IPS-20b (cell line): ENCODE data around the gene AMOTL2.

ENCODE experiments used
- H3K27ac ChIP-seq: one replicate; pipeline ENCODE4 v1.5.1; 2013; ENCODE audit warnings: low read length
- H3K27me3 ChIP-seq: 2 replicates; pipeline ENCODE4 v1.6.1; 2013; ENCODE audit warnings: mild to moderate bottlenecking, low read length, inconsistent platforms; ENCODE audit not compliant: insufficient read depth
- H3K36me3 ChIP-seq: 2 replicates; pipeline ENCODE4 v1.6.1; 2013; ENCODE audit warnings: low read depth, mild to moderate bottlenecking, inconsistent platforms, low read length, moderate library complexity; ENCODE audit not compliant: insufficient read depth
- H3K4me1 ChIP-seq: 2 replicates; pipeline ENCODE4 v1.6.1; 2013; ENCODE audit warnings: mild to moderate bottlenecking, control low read depth, inconsistent platforms, low read length, moderate library complexity; ENCODE audit not compliant: insufficient read depth
- H3K4me3 ChIP-seq: 2 replicates; pipeline ENCODE4 v1.5.1; 2013; ENCODE audit warnings: mild to moderate bottlenecking, low read length, inconsistent platforms
- H3K9ac ChIP-seq: 2 replicates; pipeline ENCODE4 v1.6.1; 2013; ENCODE audit warnings: low read depth, mild to moderate bottlenecking, inconsistent platforms, low read length, moderate library complexity
- H3K9me3 ChIP-seq: 2 replicates; pipeline ENCODE4 v1.6.1; 2013; ENCODE audit warnings: mild to moderate bottlenecking, low read depth, low read length, inconsistent platforms; ENCODE audit not compliant: insufficient read depth

Gene AMOTL2

DNA sequence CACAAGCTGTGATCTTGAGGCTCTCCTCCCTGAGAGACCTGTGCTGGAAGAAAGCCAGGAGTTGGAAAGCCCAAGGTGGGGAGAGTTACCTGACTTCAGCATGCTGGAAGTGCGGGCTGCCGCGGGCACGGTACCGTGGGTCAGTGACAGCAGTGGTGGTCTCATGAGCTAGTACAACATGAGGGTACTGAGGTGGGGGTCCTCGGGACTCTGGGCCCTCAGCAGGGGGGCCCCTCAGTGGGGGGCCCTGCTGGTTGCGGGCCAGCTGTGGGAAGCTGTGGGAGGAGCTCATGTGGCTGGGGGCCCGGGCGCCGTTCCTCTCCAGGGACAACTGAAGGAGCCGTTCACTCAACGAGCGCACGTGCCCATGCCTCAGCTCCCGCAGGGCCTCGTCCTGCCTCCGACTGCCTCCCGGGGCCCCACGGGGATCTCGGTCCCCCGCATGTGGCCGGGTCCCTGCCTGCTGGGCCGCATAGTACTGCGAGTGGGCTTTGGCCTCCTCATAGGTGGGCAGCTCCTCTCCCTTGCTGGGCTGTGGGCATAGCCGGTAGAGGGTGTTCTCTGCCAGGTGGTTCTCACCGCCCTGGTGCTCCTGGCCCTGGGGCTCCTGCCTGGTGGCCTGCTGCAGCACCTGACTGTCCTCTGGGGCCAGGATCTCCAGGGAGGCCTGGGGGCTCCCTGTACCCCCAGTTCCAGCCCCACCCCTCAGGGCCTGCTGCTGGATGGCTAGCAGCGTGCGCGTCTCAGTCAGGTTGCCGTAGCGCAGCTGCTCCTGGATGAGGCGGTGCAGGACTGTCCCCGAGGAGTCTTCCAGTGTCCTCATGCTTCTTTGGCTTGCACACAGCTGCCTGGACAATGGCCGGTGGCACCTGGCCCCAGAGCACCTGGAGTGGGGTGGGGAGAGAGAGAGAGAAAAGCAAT is 3.4 kb downstream of the AMOTL2 start:
- no peak overlapping the region for H3K4me3 ChIP-seq
- no peak overlapping the region for H3K27ac ChIP-seq
- no peaks in the 10 kb centered on the region for H3K9me3 ChIP-seq
- H3K4me1 ChIP-seq: peaks cover 29% of the 10 kb centered on the region
- no peak overlapping the region for H3K9ac ChIP-seq
- peaks cover 64% of the 10 kb centered on the region for H3K36me3 ChIP-seq
- H3K27me3 ChIP-seq: peaks cover 21% of the 10 kb centered on the region

DNA sequence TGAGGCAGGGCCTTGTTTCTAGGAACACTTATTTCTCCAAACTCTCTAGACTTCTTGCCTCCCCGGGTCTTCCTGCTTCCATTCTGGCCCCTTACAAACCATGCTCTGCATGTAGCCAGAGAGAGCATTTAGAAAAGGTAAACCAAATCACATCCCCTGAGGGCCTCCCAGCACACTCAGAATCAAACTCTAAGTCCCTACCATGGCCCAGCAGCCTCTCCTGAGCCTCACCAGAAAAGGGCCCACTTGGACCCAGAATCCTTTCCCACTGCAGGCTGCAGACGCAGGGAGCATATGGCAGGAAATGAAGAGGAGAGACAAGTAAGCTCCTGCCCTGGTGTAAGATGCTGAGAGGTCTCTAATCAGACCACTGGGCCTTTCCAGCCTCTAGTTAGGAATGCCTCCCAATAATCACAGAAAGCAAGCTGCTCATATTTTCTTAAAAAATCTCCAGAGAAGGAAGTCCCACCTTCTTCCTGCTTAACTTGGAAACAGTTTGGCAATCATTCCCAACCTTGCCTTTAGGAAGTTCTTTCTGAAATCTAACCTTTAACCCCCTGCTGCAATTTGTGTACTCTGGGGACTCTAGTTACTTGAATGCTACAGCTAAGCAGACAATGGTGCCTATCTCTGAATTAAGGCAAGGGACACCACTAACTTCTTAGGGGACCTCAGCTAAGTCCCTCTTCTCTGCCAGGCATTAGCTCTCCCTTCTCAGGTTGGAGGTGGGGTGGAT is 4.2 kb downstream of the AMOTL2 start:
- H3K9ac ChIP-seq: no peak overlapping the region
- no peak overlapping the region for H3K4me3 ChIP-seq
- no peaks in the 10 kb centered on the region for H3K9me3 ChIP-seq
- H3K27ac ChIP-seq: no peak overlapping the region
- peaks cover 13% of the 10 kb centered on the region; the same call in 1 of the 2 replicates for H3K27me3 ChIP-seq
- H3K4me1 ChIP-seq: peaks cover 28% of the 10 kb centered on the region
- peaks cover 73% of the 10 kb centered on the region for H3K36me3 ChIP-seq

DNA sequence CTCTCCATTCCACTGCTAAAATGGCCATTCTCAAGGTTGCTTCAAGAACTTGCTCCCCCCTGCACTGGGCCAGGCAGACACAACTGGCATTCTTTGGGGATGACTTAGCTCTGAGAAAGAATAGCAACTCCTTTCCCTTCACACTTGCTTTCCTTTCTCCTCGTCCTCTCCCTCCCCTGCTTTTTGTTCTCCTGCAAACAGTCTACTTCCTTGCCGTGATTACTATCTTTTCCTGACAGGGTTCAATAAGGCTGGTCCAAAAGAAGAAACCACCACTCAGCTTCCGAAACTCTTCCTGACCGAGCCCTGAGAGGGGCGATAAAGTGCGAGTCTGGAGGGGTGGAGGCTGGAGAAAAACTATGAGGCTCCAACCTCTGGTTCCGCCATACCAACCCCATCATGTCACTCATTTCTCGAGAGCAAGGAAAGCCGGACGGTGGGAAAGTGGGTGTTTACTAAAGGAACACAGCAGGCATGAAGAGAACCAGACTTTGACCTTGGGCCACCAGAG is 5.0 kb downstream of the AMOTL2 start:
- Histone ChIP-seq H3K27me3 (peaks cover 11% of the 10 kb centered on the region; the same call in 1 of the 2 replicates), H3K27ac (no peak overlapping the region), H3K4me3 (no peak overlapping the region), H3K36me3 (peaks cover 79% of the 10 kb centered on the region), H3K9me3 (no peaks in the 10 kb centered on the region), H3K4me1 (peaks cover 35% of the 10 kb centered on the region), H3K9ac (no peak overlapping the region)

- no peak overlapping the region for H3K9ac ChIP-seq
- H3K27me3 ChIP-seq: peaks cover 11% of the 10 kb centered on the region; the same call in 1 of the 2 replicates
- H3K27ac ChIP-seq: no peak overlapping the region
- peaks cover 81% of the 10 kb centered on the region for H3K36me3 ChIP-seq
- no peak overlapping the region for H3K4me3 ChIP-seq
- H3K9me3 ChIP-seq: no peaks in the 10 kb centered on the region
- H3K4me1 ChIP-seq: peaks cover 37% of the 10 kb centered on the region
These were observed 5.5 kb downstream of the AMOTL2 start for GRCh38 chr3:134368751-134369105.

DNA sequence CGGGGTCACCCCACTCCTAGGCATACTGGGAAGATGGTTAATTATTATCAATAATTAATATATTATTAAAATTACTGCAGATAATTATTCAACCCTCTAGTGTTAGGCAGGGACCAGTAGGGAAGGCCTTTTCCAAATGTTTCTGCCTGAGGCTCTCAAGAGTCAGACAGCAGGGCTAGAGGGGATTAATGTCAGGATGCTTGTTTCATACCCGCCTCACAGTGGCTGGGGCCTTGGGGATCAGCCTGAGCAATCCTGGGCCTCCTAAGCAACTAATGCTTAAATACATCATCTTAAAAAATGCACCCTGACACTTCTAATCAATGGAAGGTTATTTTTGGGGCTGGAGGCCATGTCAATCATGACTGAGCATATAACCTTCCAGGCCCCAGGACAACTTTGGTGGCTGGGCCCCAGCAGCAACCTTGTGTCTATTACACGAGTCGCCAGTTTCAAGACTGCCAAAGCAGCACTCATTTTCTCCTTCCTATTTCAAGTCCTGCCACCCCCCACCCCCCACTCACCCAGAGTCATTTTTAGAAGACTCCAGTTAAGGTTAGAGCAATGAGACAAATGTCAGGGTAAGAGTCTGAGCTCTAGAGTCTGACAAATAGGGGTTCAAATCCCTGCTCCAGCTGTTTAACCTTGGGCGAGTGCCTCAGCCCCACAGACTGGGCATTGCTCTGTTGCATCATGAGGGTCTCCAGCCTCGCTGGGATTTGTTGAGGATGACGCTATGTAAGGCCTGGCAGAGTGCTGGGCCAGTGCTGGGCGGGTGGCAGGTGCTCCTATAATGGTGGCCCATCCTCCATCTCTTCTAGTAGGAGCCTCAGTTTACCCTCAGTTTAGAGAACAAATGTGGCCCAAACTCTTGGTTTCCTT is 6.1 kb downstream of the AMOTL2 start:
- Histone ChIP-seq H3K27me3 (peaks cover 11% of the 10 kb centered on the region; the same call in 1 of the 2 replicates), H3K4me3 (no peak overlapping the region), H3K4me1 (peaks cover 43% of the 10 kb centered on the region), H3K36me3 (peaks cover 87% of the 10 kb centered on the region), H3K27ac (no peak overlapping the region), H3K9me3 (no peaks in the 10 kb centered on the region), H3K9ac (no peak overlapping the region)

DNA sequence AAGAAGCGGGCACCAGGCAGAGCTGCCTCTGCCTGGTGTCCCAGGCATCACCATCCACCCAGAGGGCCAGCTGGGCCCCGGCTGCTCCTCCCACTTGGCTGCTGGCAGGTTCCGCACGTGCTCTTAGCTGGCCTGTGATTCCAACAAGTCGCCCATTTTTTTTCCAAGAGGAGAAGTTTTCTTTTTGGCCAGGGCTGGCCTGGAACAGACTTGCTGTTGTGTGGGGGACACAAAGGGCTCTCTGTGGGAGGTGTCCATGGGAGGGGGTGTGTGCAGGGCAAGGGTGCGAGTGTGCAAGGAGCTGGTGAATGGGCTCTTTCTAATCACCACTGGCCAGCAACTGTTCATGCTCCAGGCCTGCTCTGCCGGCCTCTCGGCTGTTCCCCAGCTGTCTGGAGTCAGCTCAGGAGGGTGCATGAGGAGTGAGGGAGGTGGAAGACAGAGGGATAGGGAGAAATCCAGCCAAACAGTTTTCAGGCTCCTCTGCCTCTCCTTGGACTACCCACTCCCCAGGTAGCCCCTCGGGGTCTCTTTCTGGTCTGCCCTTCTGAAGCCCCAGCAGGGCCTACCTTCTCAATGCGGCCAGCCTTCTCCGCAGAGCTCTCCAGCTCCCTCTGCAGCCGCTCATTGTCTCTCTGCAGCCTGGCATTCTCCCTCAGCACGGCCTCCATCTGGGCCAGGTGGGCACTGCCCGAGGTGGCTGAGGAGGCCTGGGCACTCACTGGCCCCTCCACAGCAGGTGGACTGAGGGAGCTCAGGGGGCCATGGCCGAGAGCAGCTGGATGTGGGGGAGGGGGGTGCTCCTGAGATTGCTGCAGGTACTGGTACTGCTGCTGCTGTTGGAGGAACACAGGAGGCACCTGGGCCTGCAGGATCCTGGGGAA is 7.1 kb downstream of the AMOTL2 start:
- peaks cover 94% of the 10 kb centered on the region for H3K36me3 ChIP-seq

GRCh38 chr3:134366221-134366927 is 7.9 kb downstream of the AMOTL2 start:
- Histone ChIP-seq H3K9ac (no peak overlapping the region), H3K36me3 (peaks cover 94% of the 10 kb centered on the region), H3K9me3 (no peaks in the 10 kb centered on the region), H3K27me3 (no peaks in the 10 kb centered on the region), H3K27ac (no peak overlapping the region), H3K4me1 (peaks cover 35% of the 10 kb centered on the region), H3K4me3 (no peak overlapping the region)

More for the DNA sequence above, 7.1 kb downstream of the AMOTL2 start:
- Histone ChIP-seq H3K4me3 (no peak overlapping the region), H3K9ac (no peak overlapping the region), H3K27me3 (peaks cover 6% of the 10 kb centered on the region; the same call in 1 of the 2 replicates), H3K27ac (no peak overlapping the region), H3K4me1 (peaks cover 42% of the 10 kb centered on the region), H3K9me3 (no peaks in the 10 kb centered on the region)

GRCh38 chr3:134365766-134366065 is 8.5 kb downstream of the AMOTL2 start:
- H3K27me3 ChIP-seq: no peaks in the 10 kb centered on the region
- no peak overlapping the region for H3K9ac ChIP-seq
- H3K27ac ChIP-seq: no peak overlapping the region
- no peaks in the 10 kb centered on the region for H3K9me3 ChIP-seq
- H3K36me3 ChIP-seq: peaks cover 94% of the 10 kb centered on the region
- H3K4me3 ChIP-seq: no peak overlapping the region
- H3K4me1 ChIP-seq: peaks cover 31% of the 10 kb centered on the region

DNA sequence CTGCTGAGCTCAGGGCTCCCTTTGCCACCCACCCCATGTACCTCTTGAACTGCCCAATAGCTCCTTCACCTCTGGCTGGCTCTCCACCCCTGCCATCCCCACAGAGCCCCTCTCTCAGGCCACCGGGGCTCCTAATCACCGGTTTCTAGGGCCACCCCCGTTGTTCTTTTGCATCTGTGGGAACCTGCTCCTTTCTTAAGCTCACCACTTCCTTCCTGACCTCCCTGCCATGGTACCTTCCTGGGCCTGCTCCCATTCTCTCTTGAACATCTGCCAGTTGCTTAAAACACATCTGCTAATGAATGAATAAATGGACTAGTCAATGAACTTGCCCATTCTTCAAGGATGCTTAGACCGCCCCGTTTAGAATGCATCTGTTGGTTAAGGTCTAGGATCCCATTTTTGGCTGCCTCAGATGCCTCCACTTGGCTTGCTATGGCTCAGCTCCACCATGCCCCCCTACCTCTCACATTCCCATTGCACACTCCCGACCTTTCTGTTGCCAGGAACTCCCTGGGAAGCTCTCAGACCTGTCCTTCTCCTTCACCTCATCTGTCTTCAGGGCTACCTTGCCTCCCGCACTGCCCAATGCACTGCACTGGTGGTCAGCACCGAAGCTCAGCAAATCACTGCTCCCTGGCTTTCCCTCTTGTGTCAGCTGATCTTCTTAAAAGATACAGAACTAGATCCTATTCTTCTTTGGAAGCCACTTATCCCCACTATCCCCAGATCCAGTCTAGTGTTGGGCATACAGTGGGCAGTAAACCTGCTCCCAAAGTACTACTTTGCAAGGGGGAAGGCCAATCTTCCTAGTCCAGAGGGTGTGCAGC is 9.1 kb downstream of the AMOTL2 start:
- no peaks in the 10 kb centered on the region for H3K27me3 ChIP-seq
- peak overlapping the region; percentile 95 for H3K27ac ChIP-seq
- peaks cover 94% of the 10 kb centered on the region for H3K36me3 ChIP-seq
- peak overlapping the region; percentile 55 for H3K4me3 ChIP-seq
- peak overlapping the region; percentile 74; the same call in 1 of the 2 replicates for H3K9ac ChIP-seq
- no peaks in the 10 kb centered on the region for H3K9me3 ChIP-seq
- peaks cover 29% of the 10 kb centered on the region for H3K4me1 ChIP-seq
